Esophagus mucosa (tissue), 1 donor: ENCODE results near the gene HSPA9. TPM values are rescaled to one million over a fixed set of nuclear protein-coding genes. Genes with fewer than 3 reads are reported as not detected.
A peak's percentile ranks its signal among the peaks of the same experiment; 100 is the strongest.
"Not testable (repeated sequence)": the region's sequence is repeated elsewhere in the genome, so short reads cannot be mapped to it uniquely, and the experiment has no call there.

Experiments used
- ATAC-seq: fragments of 200-7000 bp; cut with Tn5 transposase; one replicate; pipeline ENCODE4 v1.9.1; 2020
- total RNA-seq: library from RNA; stranded (reverse); gene quantifications from one replicate; pipeline ENCODE4 v1.2.4, GENCODE V29; 2023
- donor health status: DM: yes; HTN: yes; CAD: no.

Gene HSPA9
- total RNA-seq, 1 donor from 2014 or later, result 176 TPM

- no peak for ATAC-seq
These were observed 46.3 kb downstream of the HSPA9 start for GRCh38 chr5:138528744-138529469.

GRCh38 chr5:138528208-138528607, 47.0 kb downstream of the HSPA9 start:
- ATAC-seq, result no peak

- no peak for ATAC-seq
These were observed 48.0 kb downstream of the HSPA9 start for GRCh38 chr5:138527170-138527569.

- no peak for ATAC-seq
These were observed 51.8 kb downstream of the HSPA9 start for GRCh38 chr5:138523406-138523805.

- no peak for ATAC-seq
These were observed 54.2 kb downstream of the HSPA9 start for GRCh38 chr5:138520971-138521370.

GRCh38 chr5:138517437-138517836, 57.8 kb downstream of the HSPA9 start:
- ATAC-seq, result no peak

GRCh38 chr5:138515556-138516245, 59.5 kb downstream of the HSPA9 start:
- no peak for ATAC-seq

GRCh38 chr5:138514021-138514420, 61.2 kb downstream of the HSPA9 start:
- ATAC-seq, result no peak

GRCh38 chr5:138508958-138509357, 66.2 kb downstream of the HSPA9 start:
- ATAC-seq, result peak; percentile 14

- not testable (repeated sequence) for ATAC-seq
These were observed 67.7 kb downstream of the HSPA9 start for GRCh38 chr5:138507485-138507884.

- ATAC-seq, result no peak
These were observed 68.6 kb downstream of the HSPA9 start for GRCh38 chr5:138506370-138507306.

- peak; percentile 85 for ATAC-seq
These were observed 70.4 kb downstream of the HSPA9 start for GRCh38 chr5:138504799-138505198.

Other genes starting within 250 kb of the HSPA9 start
- 2.7 TPM for gene CDC25C, start 243.6 kb downstream of the HSPA9 start, total RNA-seq
- 12.6 TPM for gene FAM53C, start 237.1 kb downstream of the HSPA9 start, total RNA-seq
- gene KDM3B, start 222.7 kb downstream of the HSPA9 start, total RNA-seq, result 32.1 TPM
- 0.36 TPM for gene REEP2, start 136.3 kb downstream of the HSPA9 start, total RNA-seq
- gene EGR1, start 109.9 kb downstream of the HSPA9 start, total RNA-seq, result 35.1 TPM
- 125 TPM for gene ETF1, start 32.2 kb downstream of the HSPA9 start, total RNA-seq
- 332 TPM for gene CTNNA1, start 178.0 kb upstream of the HSPA9 start, total RNA-seq